BJ (cell line): ENCODE measurements around the gene ERCC6. TPM values are rescaled to one million over a fixed set of nuclear protein-coding genes. Genes with fewer than 3 reads are reported as not detected.

ENCODE experiments used
- CTCF ChIA-PET: fragments of 350-600 bp; formaldehyde crosslinking; extraction: SDS; loops from one replicate; lab custom pipeline; 2021; ENCODE audit warnings: antibody characterized with exemption, inconsistent platforms; lab: Yijun Ruan, JAX
- POLR2A ChIA-PET: fragments of 300-600 bp; sonication (Branson Sonifier 250); formaldehyde crosslinking; extraction: SDS; loops from one replicate; lab custom pipeline; 2021; ENCODE audit warnings: antibody characterized with exemption; lab: Charles Lee
- DNase-seq: peaks from one replicate; pipeline ENCODE4 v3.0.0-alpha.2; 2011; ENCODE audit warnings: low read depth
- H3K27me3 ChIP-seq: 2 replicates; pipeline ENCODE4 v1.6.0; 2011; ENCODE audit warnings: low read length; ENCODE audit not compliant: control insufficient read depth, insufficient read depth
- H3K36me3 ChIP-seq: 2 replicates; pipeline ENCODE4 v1.5.1; 2011; ENCODE audit warnings: low read length; ENCODE audit not compliant: control insufficient read depth, insufficient read depth
- H3K4me3 ChIP-seq: 2 replicates; pipeline ENCODE4 v1.5.1; 2011; ENCODE audit warnings: low read depth, mild to moderate bottlenecking, control low read depth, low read length
- CTCF ChIP-seq: IDR thresholded peaks from 2 replicates; pipeline ENCODE4 v1.5.1; 2011; ENCODE audit warnings: low read depth, mild to moderate bottlenecking, control low read depth, inconsistent platforms, low read length, moderate library complexity; ENCODE audit not compliant: insufficient read depth
- polyA plus RNA-seq: library from polyadenylated mRNA; depleted of rRNA; stranded (reverse); fragments of >200 nt; gene quantifications from 2 replicates; pipeline ENCODE4 v1.2.3, GENCODE V29; 2011

Gene ERCC6
- polyA plus RNA-seq, 1 experiment = 26.1 TPM

DNA sequence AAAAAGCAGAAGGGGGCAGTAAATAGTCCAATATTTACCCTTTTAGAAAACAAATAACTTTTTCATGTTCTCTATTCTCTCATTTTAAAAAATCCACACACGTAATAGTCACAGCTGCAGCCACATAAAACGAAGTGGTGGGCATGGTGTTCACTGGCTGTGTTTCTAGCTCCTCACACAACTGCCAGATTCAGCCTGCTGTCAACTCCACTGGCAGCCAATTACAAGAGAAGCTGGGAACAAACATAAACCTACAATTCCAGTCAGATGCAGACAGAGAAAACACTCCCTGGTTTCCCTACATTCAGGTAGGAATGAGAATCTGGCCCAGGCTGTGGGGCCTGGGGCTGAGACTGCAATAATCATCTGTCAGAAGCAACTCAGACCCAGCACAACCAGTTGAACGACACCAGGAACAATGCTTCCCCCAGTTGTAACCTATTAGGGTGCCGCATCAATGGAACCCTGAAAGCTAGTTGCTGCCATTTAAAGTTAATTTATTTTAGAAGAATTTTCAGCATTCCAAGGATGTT is 29.1 kb downstream of the ERCC6 start:
- TF ChIP-seq CTCF = no peak
- ChIA-PET POLR2A (no interaction called here), CTCF (interaction anchor here (1.8 to 8.6 kb wide), 4 partner anchors 9 to 102 kb away, joined by 4 to 85 read pairs (median 8); no protein-coding TSS in a partner anchor)
- no peaks in the 10 kb centered on the region for H3K27me3 ChIP-seq
- no peak for DNase-seq
- no peak overlapping the region for H3K4me3 ChIP-seq
- peaks cover 2% of the 10 kb centered on the region; the same call in 1 of the 2 replicates for H3K36me3 ChIP-seq

- no peak for DNase-seq
- H3K27me3 ChIP-seq = no peaks in the 10 kb centered on the region
- no peak overlapping the region for H3K4me3 ChIP-seq
- CTCF ChIA-PET = interaction anchor here (2.0 to 8.6 kb wide), 2 partner anchors 11 to 100 kb away, joined by 10 to 85 read pairs; no protein-coding TSS in a partner anchor
- no peak for TF ChIP-seq CTCF
- POLR2A ChIA-PET = no interaction called here
- H3K36me3 ChIP-seq = peaks cover 2% of the 10 kb centered on the region; the same call in 1 of the 2 replicates
Measured at GRCh38 chr10:49508654-49509053, 30.3 kb downstream of the ERCC6 start.

DNA sequence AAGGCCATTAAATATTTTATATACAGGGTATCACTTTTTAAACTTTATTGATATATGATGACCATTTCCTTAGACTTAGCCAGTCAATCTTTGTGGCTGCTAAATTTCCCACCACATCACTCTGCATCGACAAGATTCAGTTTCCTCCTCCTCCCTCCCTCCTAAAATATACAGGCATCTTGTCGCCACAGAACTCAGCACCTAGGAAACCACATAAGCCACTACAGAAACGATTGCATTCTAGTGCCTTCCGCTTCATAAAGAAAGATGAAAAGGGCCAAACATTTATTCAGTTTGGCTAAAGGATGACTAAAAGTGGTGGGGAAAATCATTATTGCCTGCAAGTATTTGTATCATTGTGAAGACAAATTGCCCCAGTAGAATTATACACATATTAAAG is 30.7 kb downstream of the ERCC6 start:
- no peak for TF ChIP-seq CTCF
- POLR2A ChIA-PET = no interaction called here
- H3K36me3 ChIP-seq = peaks cover 2% of the 10 kb centered on the region; the same call in 1 of the 2 replicates

DNA sequence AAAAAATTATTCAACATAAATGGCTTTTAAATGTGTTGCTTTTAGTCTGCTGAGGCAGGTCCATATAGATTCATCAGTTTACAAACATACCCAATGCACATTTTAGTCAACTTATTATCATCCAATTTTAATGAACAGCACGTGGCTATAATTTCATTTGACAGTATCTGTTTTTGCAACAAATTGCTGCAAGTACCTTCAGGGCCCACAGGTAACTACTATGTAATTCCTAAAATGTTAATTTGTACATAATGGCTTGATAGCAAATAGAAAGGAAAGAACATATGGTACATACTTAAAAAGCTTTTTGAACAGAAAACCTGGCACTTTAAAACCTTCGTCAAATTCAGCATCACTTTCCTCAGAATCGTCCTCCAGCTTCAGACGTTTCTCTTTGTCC is 33.3 kb downstream of the ERCC6 start:
- no peaks in the 10 kb centered on the region; the same call in 1 of the 2 replicates for H3K36me3 ChIP-seq
- H3K4me3 ChIP-seq = no peak overlapping the region
- ChIA-PET CTCF (interaction anchor here (0.9 kb wide), 1 partner anchor 525 kb away, joined by 3 read pairs; no protein-coding TSS in a partner anchor), POLR2A (no interaction called here)
- TF ChIP-seq CTCF = no peak
- no peak for DNase-seq
- no peaks in the 10 kb centered on the region for H3K27me3 ChIP-seq

More for the DNA sequence above, 30.7 kb downstream of the ERCC6 start:
- Histone ChIP-seq H3K4me3 (no peak overlapping the region), H3K27me3 (no peaks in the 10 kb centered on the region)
- CTCF ChIA-PET = interaction anchor here (2.0 kb wide), 1 partner anchor 11 kb away, joined by 10 read pairs; no protein-coding TSS in a partner anchor
- DNase-seq = no peak

DNA sequence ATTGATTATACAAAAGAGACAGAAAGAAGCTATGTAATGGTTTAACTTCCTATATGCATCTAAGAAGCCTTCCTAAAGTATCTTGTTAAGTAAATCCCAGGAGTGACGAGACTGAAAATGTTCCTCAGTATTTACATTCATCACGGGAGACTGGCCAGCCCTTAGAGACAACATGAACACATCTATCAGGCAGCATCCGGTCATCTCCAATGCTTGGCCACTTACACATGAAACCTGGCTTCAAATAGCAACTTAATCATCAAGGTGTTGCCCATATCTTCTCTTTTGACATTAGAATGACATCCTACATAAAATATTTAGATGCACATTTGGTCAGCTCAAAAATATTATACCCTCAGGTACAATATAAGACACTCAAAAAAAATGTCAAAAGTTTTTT is 33.8 kb downstream of the ERCC6 start:
- TF ChIP-seq CTCF = no peak
- CTCF ChIA-PET = interaction anchor here (0.8 kb wide), 1 partner anchor 849 kb away, joined by 5 read pairs; no protein-coding TSS in a partner anchor
- DNase-seq = no peak
- no peak overlapping the region for H3K4me3 ChIP-seq
- H3K36me3 ChIP-seq = peaks cover 3% of the 10 kb centered on the region
- POLR2A ChIA-PET = no interaction called here
- no peaks in the 10 kb centered on the region for H3K27me3 ChIP-seq
